ENCODE measurements around the gene ARHGAP35.
"Not testable (repeated sequence)": the region's sequence is repeated elsewhere in the genome, so short reads cannot be mapped to it uniquely, and the experiment has no call there.

ARHGAP35 gene

DNA sequence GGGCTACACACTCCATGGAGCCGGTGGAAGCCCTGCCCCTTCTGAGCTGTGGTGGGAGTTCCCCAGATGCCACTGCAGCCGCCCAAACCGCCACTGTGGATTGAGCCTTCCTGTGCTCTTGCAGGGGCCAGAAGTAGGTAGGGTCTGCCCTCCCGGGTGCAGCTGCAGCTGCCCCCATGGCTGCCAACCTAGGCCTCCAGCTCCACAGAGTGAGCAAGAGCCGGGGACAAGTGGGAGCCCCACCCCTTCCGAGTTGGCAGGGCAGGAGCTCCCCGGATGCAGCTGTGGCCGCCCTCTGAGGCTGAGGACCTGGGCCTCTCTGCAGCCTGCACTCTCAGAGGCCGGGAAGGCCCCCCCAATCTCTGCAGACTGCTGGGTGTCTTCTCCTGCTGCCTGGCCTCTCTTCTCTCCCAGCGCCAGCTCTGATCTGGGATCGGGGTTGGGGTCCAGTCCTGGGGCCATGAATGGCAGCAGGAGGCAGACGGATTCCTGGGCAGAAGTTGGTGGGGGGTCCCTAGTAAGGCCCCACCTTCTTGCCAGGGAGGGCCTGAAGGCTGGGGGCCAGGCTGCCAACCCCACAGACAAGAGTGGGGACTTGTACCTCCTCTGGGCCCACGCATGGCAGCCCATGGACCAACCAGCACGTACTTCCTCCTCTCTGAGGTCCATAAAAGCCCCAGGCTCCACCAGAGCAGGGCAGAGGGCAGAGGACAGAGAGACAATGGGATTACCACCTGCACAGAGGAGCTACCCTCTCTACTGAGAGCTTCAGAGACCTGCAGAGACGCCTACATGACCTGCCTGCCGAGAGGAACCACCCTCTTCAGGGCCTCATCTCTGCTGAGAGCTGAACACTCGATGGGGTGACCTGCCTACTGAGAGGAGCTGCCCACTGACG is 39.0 kb upstream of the ARHGAP35 start:
- DNase-seq (ENCODE audit: low read depth): no peak
- TF ChIP-seq, protein P1, sequence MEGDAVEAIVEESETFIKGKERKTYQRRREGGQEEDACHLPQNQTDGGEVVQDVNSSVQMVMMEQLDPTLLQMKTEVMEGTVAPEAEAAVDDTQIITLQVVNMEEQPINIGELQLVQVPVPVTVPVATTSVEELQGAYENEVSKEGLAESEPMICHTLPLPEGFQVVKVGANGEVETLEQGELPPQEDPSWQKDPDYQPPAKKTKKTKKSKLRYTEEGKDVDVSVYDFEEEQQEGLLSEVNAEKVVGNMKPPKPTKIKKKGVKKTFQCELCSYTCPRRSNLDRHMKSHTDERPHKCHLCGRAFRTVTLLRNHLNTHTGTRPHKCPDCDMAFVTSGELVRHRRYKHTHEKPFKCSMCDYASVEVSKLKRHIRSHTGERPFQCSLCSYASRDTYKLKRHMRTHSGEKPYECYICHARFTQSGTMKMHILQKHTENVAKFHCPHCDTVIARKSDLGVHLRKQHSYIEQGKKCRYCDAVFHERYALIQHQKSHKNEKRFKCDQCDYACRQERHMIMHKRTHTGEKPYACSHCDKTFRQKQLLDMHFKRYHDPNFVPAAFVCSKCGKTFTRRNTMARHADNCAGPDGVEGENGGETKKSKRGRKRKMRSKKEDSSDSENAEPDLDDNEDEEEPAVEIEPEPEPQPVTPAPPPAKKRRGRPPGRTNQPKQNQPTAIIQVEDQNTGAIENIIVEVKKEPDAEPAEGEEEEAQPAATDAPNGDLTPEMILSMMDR (IDR thresholded peaks at IDR 0.05; ENCODE audit: control insufficient read depth, insufficient read depth, low read depth, low read length, missing control alignments): no peak
- no peak overlapping the region for H3K4me3 ChIP-seq (ENCODE audit: control insufficient read depth, low read depth, low read length)

DNA sequence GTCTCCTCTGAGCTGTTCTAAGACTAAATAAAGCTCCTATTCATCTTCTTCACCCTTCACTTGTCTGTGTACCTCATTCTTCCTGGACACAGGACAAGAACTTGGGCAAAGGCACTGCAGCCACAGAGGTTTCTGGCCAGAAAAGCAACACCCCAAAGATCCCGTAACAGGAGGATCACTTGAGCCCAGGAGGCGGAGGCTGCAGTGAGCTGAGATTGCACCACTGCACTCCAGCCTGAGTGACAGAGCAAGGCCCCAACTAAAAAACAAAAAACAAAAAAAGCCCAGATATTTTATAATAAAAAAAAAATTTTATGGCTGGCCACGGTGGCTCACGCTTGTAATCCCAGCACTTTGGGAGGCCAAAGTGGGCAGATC is 38.4 kb upstream of the ARHGAP35 start:
- DNase-seq (ENCODE audit: low read depth); H3K4me3 ChIP-seq (ENCODE audit: control insufficient read depth, low read depth, low read length): not testable (repeated sequence)

DNA sequence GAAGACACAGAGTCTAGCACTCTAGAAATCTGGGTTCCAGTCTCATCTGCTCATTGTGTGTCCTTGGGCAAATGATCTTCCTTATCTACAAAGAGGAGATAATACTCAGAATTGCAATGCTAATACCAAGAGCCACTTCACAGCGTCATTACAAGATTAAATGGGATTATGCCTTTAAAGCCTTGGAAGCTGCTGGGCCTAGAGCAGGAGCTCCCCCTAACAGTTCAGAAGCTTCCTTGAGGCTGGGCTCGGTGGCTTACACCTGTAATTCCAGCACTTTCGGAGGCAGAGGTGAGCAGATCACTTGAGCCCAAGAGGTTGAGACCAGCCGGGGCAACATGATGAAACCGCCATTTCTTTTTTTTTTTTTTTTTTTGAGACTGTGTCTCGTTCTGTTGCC is 37.7 kb upstream of the ARHGAP35 start:
- DNase-seq (ENCODE audit: low read depth): no peak
- H3K4me3 ChIP-seq (ENCODE audit: control insufficient read depth, low read depth, low read length): no peak overlapping the region
- TF ChIP-seq, protein P1 (IDR thresholded peaks at IDR 0.05; ENCODE audit: control insufficient read depth, insufficient read depth, low read depth, low read length, missing control alignments): no peak

DNA sequence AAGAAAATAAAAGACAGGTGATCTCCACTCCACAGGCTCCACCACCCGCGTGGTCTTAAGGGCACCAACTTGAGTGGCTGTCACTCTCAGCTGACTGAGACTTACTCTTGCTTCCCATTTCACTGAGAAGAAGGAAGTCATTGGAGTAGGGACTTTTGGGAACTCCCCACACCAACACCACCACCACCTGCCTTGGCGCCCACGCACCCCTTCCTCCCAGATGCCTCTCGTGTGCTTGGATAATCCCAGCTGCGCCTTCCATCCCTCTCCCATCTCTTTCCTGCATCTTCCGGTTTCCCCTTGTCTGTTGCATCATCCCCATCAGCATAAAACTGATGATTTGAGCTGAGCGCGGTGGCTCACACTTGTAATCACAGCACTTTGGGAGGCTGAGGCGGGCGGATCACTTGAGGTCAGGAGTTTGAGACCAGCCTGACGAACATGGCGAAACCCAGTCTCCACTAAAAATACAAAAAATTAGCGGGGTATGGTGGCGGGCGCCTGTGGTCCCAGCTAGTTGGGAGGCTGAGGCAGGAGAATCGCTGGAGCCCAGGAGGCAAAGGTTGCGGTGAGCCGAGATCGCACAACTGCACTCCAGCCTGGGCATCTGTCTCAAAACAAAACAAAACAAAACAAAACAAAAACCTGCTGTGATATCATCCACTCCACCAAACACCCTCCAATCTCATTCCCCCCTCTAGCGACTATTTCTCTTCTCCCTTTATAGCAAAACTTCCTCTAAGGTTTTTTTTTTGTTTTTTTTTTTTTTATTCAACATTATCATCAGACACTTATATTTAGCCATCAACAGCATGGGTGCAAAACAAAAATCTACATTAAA is 35.7 kb upstream of the ARHGAP35 start:
- DNase-seq (ENCODE audit: low read depth): no peak
- TF ChIP-seq, protein P1 (IDR thresholded peaks at IDR 0.05; ENCODE audit: control insufficient read depth, insufficient read depth, low read depth, low read length, missing control alignments): peak; percentile 13

DNA sequence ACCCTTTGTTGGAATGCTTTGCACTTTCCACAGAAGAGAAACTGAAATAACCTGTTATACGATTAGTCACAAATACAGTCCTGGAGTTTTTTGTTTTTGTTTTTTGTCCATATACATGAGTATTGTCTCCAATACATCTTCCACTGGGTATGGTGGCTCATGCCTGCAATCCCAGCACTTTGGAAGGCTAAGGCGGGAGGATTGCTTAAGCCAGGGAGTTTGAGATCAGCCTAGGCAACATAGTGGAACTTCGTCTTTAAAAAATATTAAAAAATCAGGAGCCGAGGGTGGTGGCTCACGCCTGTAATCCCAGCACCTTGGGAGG is 35.1 kb upstream of the ARHGAP35 start:
- no peak for DNase-seq (ENCODE audit: low read depth)
- TF ChIP-seq, protein P1 (IDR thresholded peaks at IDR 0.05; ENCODE audit: control insufficient read depth, insufficient read depth, low read depth, low read length, missing control alignments): no peak
- H3K4me3 ChIP-seq (ENCODE audit: control insufficient read depth, low read depth, low read length): no peak overlapping the region

More for the DNA sequence above, 35.7 kb upstream of the ARHGAP35 start:
- H3K4me3 ChIP-seq (ENCODE audit: control insufficient read depth, low read depth, low read length): no peak overlapping the region

DNA sequence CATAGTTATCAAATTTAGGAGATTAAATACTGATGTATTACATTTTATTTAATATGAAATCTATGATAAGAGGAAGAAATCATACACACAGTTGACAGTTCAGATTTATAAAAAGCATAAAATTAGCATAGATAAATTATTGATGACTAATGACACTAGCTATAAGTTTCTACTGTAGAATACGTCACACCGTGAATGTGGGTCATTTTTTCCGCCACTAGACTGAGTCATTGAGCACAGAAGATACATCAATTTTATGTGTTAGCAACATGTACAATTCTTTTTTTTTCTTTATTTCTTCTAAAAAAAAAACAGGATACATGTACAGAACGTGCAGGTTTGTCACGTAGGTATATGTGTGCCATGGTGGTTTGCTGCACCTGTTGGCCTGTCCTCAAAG is 32.3 kb upstream of the ARHGAP35 start:
- H3K4me3 ChIP-seq (ENCODE audit: control insufficient read depth, low read depth, low read length): no peak overlapping the region
- TF ChIP-seq, protein P1 (IDR thresholded peaks at IDR 0.05; ENCODE audit: control insufficient read depth, insufficient read depth, low read depth, low read length, missing control alignments): no peak
- no peak for DNase-seq (ENCODE audit: low read depth)

DNA sequence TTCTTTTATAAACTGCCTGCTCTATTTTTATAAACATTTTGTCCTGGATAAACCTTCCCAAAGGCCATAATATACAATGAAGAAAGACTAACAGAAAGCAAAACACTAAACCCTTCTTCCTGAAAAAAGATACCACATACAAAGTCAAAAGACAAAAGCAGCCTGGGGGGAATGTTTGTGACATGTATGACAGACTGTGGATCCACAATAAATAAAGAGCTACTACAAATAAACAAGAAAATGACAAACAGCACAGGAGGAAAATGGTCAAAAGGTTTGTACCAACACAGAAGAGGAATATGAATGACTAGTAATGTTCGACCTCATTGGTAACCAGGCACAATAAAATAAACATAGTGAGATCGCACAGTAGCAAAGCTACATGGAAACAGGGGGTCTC is 29.9 kb upstream of the ARHGAP35 start:
- TF ChIP-seq, protein P1 (IDR thresholded peaks at IDR 0.05; ENCODE audit: control insufficient read depth, insufficient read depth, low read depth, low read length, missing control alignments): no peak
- DNase-seq (ENCODE audit: low read depth): no peak
- no peak overlapping the region for H3K4me3 ChIP-seq (ENCODE audit: control insufficient read depth, low read depth, low read length)
